Middle frontal gyrus (tissue), 1 donor: ENCODE results near the gene NUP54.

Experiments used
- DNase-seq: peaks from one replicate; pipeline ENCODE4 v3.0.0-alpha.2; 2015; ENCODE audit warnings: low spot score; ENCODE audit errors: extremely low spot score

NUP54 gene

DNA sequence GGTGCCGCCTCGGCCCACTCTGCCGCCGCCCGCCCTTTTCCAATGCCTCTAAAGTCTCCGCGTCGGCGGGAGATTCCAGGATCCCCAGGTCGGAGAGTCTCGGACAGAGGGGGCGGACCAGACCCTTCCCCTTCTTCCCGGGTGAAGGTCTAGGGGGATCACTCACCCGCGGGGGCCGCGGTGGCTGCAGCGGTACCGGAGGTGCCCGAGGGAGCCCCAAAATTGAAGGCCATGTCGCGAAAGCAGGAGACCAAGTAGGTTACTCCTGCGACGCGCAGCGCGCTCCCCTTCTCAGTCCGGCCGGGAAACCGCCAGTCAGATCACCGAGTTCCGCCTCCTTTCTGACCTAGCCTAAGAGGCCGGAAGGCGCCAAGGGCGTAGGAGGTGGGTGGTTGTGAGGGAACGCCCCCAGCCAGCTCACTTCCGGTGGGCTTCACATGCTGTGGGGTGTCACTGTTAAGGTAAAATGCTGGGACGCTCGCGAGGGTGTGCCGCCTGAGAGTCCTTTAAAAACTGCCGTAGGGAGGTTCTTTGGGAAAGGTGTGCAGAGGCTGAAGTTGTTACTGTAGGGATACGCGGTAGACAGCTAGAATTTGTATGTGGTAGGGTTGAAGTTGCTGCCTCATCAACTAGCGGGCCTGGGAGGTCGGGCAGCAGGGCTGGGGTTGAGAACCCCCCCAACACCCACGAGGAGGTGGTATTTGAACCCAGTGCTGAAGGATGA lies at the start of gene NUP54:
TSS of gene NUP54 (minus strand) at position 256 of the 724 bp plus-strand sequence. CDS start at position 233, 23 bp downstream.
- DNase-seq, result peak; percentile 91

GRCh38 chr4:76197031-76197743 lies 49.0 kb upstream of the NUP54 start:
- DNase-seq, result no peak

DNA sequence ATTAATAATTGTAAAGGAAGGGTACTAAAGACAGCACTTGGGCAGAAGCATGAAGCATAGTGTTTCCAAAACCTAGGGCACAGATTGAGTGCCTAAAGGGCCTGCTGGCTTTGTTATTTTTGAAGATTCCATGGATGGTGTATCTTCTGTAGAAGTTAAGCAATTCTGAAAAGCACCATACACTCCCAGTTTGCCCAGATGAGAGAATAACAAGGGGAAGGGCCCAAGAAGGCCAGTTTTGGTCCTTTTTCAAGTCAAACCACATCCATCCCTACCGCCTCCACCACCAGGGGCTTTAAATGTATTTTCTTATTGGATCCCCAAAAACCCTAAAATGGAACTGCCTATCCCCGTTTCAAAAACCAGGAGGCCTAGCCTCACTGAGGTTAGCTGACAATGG lies 48.2 kb upstream of the NUP54 start:
- DNase-seq, result no peak

DNA sequence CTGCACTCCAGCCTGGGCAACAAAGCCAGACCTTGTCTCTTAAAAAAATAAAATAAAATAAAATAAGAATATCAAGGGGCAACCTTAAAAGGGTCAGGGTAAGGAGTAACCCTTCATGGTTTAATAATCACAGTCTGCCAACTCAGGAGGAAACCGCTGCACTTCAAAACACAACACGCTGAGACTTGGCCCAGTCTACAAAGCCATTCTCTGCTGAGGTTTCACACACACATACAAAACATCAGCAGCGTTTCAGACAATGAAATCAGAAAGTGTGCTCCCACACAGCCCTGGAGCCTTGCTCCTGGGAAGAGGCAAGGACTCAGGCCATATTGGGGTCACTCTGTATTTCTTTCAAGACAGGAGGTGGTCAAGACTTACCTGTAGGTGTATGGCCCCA lies 47.1 kb upstream of the NUP54 start:
- no peak for DNase-seq

DNA sequence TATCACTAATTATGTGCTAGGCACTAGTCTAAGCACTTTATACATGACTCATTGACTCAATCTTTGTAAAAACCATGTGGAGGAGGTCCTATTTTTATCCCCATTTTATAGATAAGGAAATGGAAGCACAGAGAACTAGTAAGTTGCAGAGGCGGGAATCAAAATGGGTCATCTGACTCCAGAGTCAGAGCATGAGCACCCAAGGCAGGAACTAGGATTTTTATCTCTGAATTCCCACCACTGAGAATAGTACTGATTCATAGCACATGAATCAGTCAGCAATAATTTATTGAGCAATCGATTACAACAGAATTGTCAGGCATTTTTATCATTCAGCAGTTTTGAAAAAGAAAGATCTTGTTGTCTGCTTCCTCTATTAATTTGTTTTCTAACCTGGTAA lies 46.1 kb upstream of the NUP54 start:
- DNase-seq, result no peak

- DNase-seq, result no peak
These were observed 44.0 kb upstream of the NUP54 start for GRCh38 chr4:76192236-76192635.

- DNase-seq, result no peak
These were observed 40.4 kb upstream of the NUP54 start for GRCh38 chr4:76188557-76188956.

GRCh38 chr4:76188149-76188548 lies 40.0 kb upstream of the NUP54 start:
- no peak for DNase-seq

DNA sequence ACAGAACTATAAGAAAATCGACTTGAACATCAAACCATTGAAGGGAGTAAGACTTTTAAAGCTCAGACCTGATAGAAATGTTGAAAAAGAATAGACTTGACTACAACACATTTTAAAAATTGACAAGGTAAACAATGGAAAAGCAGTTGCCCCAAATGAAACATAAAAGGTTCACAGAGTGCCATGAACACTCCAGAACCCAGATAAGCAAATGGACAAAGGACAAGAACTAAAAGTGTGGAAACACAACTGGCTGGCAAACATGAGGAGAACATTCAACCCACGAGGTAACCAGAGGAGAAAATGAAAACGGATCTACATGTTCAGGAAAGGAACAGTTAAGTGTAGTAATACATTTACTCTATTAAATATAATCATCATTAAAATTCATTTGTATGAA lies 39.0 kb upstream of the NUP54 start:
- no peak for DNase-seq

- no peak for DNase-seq
These were observed 34.3 kb upstream of the NUP54 start for GRCh38 chr4:76182463-76182862.

DNA sequence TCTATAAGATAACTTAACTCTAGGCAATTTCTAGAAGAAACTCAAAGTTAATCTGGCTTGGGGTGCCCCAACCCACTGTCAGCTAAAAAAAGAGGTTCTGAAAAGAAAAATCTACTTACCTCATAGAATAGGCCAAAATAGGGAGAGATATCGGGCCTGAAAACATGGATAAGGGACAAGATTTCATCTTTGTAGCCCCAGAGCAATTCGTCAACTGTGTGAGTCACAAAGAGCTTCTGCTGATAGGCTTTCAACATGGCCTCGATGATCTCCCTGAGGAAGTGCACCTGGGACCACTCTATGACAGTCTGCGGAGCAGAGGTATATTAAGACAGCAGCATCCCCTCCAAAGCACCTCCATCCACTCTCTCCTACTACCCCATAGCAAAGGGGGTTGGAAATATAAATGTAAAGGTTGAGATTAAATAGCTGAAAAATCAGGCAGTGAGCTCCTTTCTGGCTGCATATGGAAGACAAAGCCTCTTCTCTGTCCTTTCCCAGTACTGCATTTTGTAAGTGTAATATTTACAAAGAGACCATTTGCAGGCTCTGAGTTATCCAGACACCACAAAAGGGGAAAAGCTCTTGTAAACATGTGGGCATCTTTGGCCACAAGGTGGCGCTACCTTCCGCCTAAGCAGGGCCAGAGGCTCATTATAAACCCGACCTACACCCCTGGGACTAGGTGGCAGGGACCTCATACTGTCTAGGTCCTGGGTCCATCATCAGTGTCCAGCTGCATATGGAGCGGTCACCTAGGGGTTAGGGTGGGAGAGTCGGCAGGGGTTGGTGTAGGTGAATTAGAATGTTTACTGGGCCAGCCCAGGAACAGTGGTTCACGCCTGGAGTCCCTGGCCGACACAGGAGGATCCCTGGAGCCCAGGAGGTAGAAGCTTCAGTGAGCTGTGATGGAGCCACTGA lies 31.5 kb upstream of the NUP54 start:
- DNase-seq, result peak; percentile 67

GRCh38 chr4:76178296-76178695 lies 30.1 kb upstream of the NUP54 start:
- no peak for DNase-seq

GRCh38 chr4:76177709-76178108 lies 29.5 kb upstream of the NUP54 start:
- no peak for DNase-seq

DNA sequence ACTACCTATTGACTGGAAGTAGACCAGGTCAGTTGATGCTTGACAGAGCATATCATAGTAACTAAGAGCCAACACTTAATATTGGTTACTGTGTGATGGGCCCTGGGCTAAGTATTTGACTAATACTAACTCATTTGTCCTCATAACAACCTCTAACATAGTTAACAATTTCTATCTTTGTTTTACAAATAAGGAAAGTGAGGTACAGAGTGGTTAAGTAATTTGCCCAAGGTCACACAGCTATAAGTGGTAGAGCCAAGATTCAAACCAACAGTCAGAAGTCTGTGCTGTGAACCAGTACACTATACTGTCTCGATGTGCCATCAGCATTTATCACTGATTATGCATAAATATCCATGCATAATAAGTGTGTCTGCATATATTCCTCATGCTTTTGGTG lies 27.1 kb upstream of the NUP54 start:
- DNase-seq, result no peak

DNA sequence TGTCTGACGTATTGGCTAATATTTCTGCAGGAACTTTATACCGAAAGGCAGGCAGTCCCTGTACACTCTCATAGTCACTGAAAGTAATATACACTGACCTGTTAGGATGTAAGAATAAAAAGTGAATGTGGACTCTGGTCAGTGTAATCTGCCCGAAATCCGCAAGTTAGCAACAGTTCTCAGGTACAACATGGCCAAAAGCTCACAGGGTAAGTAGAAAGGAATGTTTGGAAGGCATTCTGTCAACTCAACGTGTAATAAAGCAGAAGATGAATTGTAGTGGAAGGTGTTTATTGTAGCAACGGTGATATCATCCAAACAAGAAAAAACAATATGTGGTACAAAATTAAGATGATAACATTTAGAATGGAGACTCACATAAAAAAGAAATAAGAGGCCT lies 26.0 kb upstream of the NUP54 start:
- no peak for DNase-seq

DNA sequence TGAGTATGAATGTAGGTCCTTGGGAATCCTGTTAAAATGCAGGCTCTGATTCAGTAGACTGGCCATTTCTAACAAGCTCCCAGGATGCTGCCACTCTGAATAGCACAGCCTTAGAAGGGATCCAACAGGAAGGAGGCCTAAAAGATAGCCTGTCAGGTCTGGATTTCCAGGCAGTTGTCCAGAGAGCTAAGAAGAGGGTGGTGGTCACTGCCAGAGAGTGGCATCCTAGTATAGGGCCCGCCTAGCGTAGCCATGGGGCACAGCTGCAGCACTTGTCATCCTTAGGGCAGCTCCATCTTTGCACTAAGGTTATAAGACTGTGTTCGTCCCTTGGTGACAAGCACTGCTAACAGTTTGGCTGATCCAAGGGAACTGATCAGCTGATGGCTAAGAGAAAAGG lies 20.5 kb upstream of the NUP54 start:
- DNase-seq, result no peak

DNA sequence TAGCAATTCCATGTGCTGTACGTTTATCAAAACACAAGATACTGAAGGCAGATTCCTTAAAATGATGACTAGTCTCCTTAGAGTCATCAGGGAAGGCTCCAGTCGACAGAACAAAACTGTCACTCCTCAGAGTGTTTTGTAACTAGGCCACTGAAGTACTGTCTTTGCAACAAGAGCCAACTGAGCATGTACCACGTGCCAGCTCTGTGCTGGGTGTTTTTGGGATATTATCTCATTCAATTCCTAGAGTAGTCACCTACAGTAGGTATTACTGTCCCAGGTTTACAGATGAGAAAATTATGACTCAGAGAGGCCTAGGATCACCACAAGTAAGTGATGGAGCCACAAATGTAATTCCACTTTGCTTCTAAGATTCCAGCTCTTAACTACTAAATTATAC lies 18.3 kb upstream of the NUP54 start:
- DNase-seq, result no peak

- DNase-seq, result no peak
These were observed 12.2 kb upstream of the NUP54 start for GRCh38 chr4:76160355-76160754.

GRCh38 chr4:76156635-76157034 lies 8.4 kb upstream of the NUP54 start:
- DNase-seq, result no peak

DNA sequence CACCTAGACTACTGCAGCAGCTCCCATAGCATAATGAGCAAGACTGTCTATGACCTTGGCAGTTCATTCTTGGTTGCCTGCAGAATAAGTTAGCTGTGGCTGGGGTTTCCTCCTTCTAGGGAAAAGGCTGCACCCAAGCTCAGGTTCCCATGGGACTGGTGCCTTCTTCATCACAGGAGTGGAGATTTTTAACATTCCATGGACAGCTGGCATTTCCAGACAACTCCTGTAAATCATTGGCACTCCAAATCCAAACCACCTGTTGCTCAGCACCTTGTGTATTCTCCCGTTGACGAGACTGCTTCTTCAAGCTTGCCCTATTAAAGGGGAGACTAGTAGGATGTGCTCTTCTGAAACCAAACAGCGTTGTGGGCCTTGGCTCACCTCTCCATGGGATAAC lies 7.8 kb upstream of the NUP54 start:
- DNase-seq, result no peak

- DNase-seq, result no peak
These were observed 5.2 kb upstream of the NUP54 start for GRCh38 chr4:76153356-76153755.
